Measurements from ENCODE around the gene SLC46A1. TPM values are rescaled to one million over a fixed set of nuclear protein-coding genes. Genes with fewer than 3 reads are reported as not detected.
A peak's percentile ranks its signal among the peaks of the same experiment; 100 is the strongest.

Gene SLC46A1
- total RNA-seq, 2 experiments from 2014 or later: 0.74 to 1.5 TPM

GRCh38 chr17:28371245-28372202, 34.5 kb downstream of the SLC46A1 start, which contains the start of gene SARM1:
SARM1 (plus strand) TSS chr17:28371694; CDS start chr17:28372033, 339 bp downstream.
- ChIA-PET CTCF (interaction anchor here (1.4 to 2.2 kb wide), 2 partner anchors 12 to 39 kb away, joined by 3 to 7 read pairs; no protein-coding TSS in a partner anchor), POLR2A (interaction anchor here (0.6 to 1.0 kb wide), 2 partner anchors 13 to 115 kb away, joined by 3 read pairs; no protein-coding TSS in a partner anchor)
- H3K27me3 Mint-ChIP-seq: no peaks in the 10 kb centered on the region
- DNase-seq: peak; percentile 86
- H3K9me3 Mint-ChIP-seq: no peaks in the 10 kb centered on the region
- H3K4me1 Mint-ChIP-seq: peaks cover 25% of the 10 kb centered on the region
- H3K36me3 Mint-ChIP-seq (ENCODE audit: low read depth): peaks cover 2% of the 10 kb centered on the region
- peak within 1 kb of the TSS; percentile 94 for H3K4me3 Mint-ChIP-seq
- H3K27ac Mint-ChIP-seq: peak within 1 kb of the TSS; percentile 87

- Mint-ChIP-seq H3K4me1 (peaks cover 25% of the 10 kb centered on the region), H3K4me3 (peak overlapping the region; percentile 94), H3K36me3 (ENCODE audit: low read depth) (peaks cover 2% of the 10 kb centered on the region), H3K27me3 (no peaks in the 10 kb centered on the region), H3K27ac (peak overlapping the region; percentile 86), H3K9me3 (no peaks in the 10 kb centered on the region)
- ChIA-PET CTCF (interaction anchor here (1.1 to 2.2 kb wide), 3 partner anchors 13 to 40 kb away, joined by 3 to 7 read pairs (median 3); no protein-coding TSS in a partner anchor), POLR2A (interaction anchor here (0.7 kb wide), 1 partner anchor 179 kb away, joined by 3 read pairs; no protein-coding TSS in a partner anchor)
- DNase-seq: no peak
Measured at GRCh38 chr17:28370744-28371103, 35.3 kb downstream of the SLC46A1 start.

- Mint-ChIP-seq H3K27ac (peak within 1 kb of the TSS; percentile 86), H3K9me3 (no peaks in the 10 kb centered on the region), H3K27me3 (no peaks in the 10 kb centered on the region), H3K36me3 (ENCODE audit: low read depth) (peaks cover 2% of the 10 kb centered on the region), H3K4me1 (peaks cover 25% of the 10 kb centered on the region), H3K4me3 (peak within 1 kb of the TSS; percentile 94)
- DNase-seq: no peak
- CTCF ChIA-PET: interaction anchor here (1.1 to 2.2 kb wide), 4 partner anchors 13 to 40 kb away, joined by 3 to 7 read pairs (median 3); partner anchors contain the start of gene POLDIP2
- POLR2A ChIA-PET: interaction anchor here (0.7 kb wide), 1 partner anchor 180 kb away, joined by 3 read pairs; no protein-coding TSS in a partner anchor
Measured at GRCh38 chr17:28370035-28370743, 35.8 kb downstream of the SLC46A1 start, which contains the start of gene VTN. VTN (minus strand) TSS chr17:28370307; CDS start chr17:28370203, 104 bp downstream.

GRCh38 chr17:28369684-28370034, 36.4 kb downstream of the SLC46A1 start:
- no peaks in the 10 kb centered on the region for H3K27me3 Mint-ChIP-seq
- ChIA-PET POLR2A (no interaction called here), CTCF (interaction anchor here (1.3 to 1.4 kb wide), 2 partner anchors 12 to 20 kb away, joined by 3 read pairs; partner anchors contain the start of gene POLDIP2)
- no peak for DNase-seq
- H3K9me3 Mint-ChIP-seq: no peaks in the 10 kb centered on the region
- no peak overlapping the region for H3K4me3 Mint-ChIP-seq
- H3K36me3 Mint-ChIP-seq (ENCODE audit: low read depth): no peaks in the 10 kb centered on the region
- peaks cover 23% of the 10 kb centered on the region for H3K4me1 Mint-ChIP-seq
- no peak overlapping the region for H3K27ac Mint-ChIP-seq

- Mint-ChIP-seq H3K4me1 (peaks cover 23% of the 10 kb centered on the region), H3K36me3 (ENCODE audit: low read depth) (no peaks in the 10 kb centered on the region), H3K27me3 (no peaks in the 10 kb centered on the region), H3K27ac (no peak overlapping the region), H3K9me3 (no peaks in the 10 kb centered on the region), H3K4me3 (no peak overlapping the region)
- no peak for DNase-seq
- ChIA-PET CTCF (interaction anchor here (0.8 to 1.4 kb wide), 3 partner anchors 12 to 227 kb away, joined by 3 read pairs; partner anchors contain the start of gene POLDIP2), POLR2A (no interaction called here)
Measured at GRCh38 chr17:28368915-28369683, 36.9 kb downstream of the SLC46A1 start.

- no peak overlapping the region for H3K27ac Mint-ChIP-seq
- CTCF ChIA-PET: interaction anchor here (0.7 to 2.9 kb wide), 5 partner anchors 11 to 289 kb away, joined by 3 to 12 read pairs (median 3); partner anchors contain the start of gene POLDIP2
Measured at GRCh38 chr17:28368306-28368831, 37.6 kb downstream of the SLC46A1 start.

GRCh38 chr17:28367641-28368305, 38.2 kb downstream of the SLC46A1 start:
- Mint-ChIP-seq H3K9me3 (no peaks in the 10 kb centered on the region), H3K4me3 (no peak overlapping the region), H3K27me3 (no peaks in the 10 kb centered on the region), H3K27ac (no peak overlapping the region), H3K4me1 (peaks cover 13% of the 10 kb centered on the region), H3K36me3 (ENCODE audit: low read depth) (no peaks in the 10 kb centered on the region)
- POLR2A ChIA-PET: no interaction called here
- no peak for DNase-seq
- CTCF ChIA-PET: interaction anchor here (0.7 to 2.9 kb wide), 5 partner anchors 10 to 289 kb away, joined by 3 to 12 read pairs (median 3); partner anchors contain the start of gene POLDIP2

More at GRCh38 chr17:28368306-28368831, 37.6 kb downstream of the SLC46A1 start:
- POLR2A ChIA-PET: no interaction called here
- no peaks in the 10 kb centered on the region for H3K36me3 Mint-ChIP-seq (ENCODE audit: low read depth)
- H3K4me1 Mint-ChIP-seq: peaks cover 19% of the 10 kb centered on the region
- H3K9me3 Mint-ChIP-seq: no peaks in the 10 kb centered on the region
- no peak overlapping the region for H3K4me3 Mint-ChIP-seq
- DNase-seq: no peak
- no peaks in the 10 kb centered on the region for H3K27me3 Mint-ChIP-seq

- ChIA-PET CTCF (interaction anchor here (1.3 to 2.9 kb wide), 3 partner anchors 9 to 35 kb away, joined by 3 to 12 read pairs (median 5); partner anchors contain the start of gene POLDIP2), POLR2A (interaction anchor here (0.6 to 1.0 kb wide), 2 partner anchors 14 to 64 kb away, joined by 4 to 8 read pairs; no protein-coding TSS in a partner anchor)
- H3K36me3 Mint-ChIP-seq (ENCODE audit: low read depth): no peaks in the 10 kb centered on the region
- DNase-seq: no peak
- no peak overlapping the region for H3K4me3 Mint-ChIP-seq
- H3K27ac Mint-ChIP-seq: no peak overlapping the region
- no peaks in the 10 kb centered on the region for H3K9me3 Mint-ChIP-seq
- H3K4me1 Mint-ChIP-seq: peaks cover 7% of the 10 kb centered on the region
- H3K27me3 Mint-ChIP-seq: no peaks in the 10 kb centered on the region
Measured at GRCh38 chr17:28366605-28367004, 39.4 kb downstream of the SLC46A1 start.

- H3K27ac Mint-ChIP-seq: no peak overlapping the region
- no peak for DNase-seq
- peaks cover 8% of the 10 kb centered on the region for H3K36me3 Mint-ChIP-seq (ENCODE audit: low read depth)
- ChIA-PET CTCF (interaction anchor here (2.9 kb wide), 1 partner anchor 19 kb away, joined by 12 read pairs; no protein-coding TSS in a partner anchor), POLR2A (no interaction called here)
- no peaks in the 10 kb centered on the region for H3K9me3 Mint-ChIP-seq
- H3K4me3 Mint-ChIP-seq: no peak overlapping the region
- peaks cover 3% of the 10 kb centered on the region for H3K4me1 Mint-ChIP-seq
- no peaks in the 10 kb centered on the region for H3K27me3 Mint-ChIP-seq
Measured at GRCh38 chr17:28365487-28365886, 40.5 kb downstream of the SLC46A1 start.

GRCh38 chr17:28364665-28365363, 41.2 kb downstream of the SLC46A1 start, which contains the start of gene SEBOX:
SEBOX (minus strand) TSS chr17:28365199; CDS start chr17:28365151, 48 bp downstream.
- Mint-ChIP-seq H3K4me1 (no peaks in the 10 kb centered on the region), H3K27ac (no peak within 1 kb of the TSS), H3K36me3 (ENCODE audit: low read depth) (peaks cover 12% of the 10 kb centered on the region), H3K27me3 (no peaks in the 10 kb centered on the region), H3K9me3 (no peaks in the 10 kb centered on the region), H3K4me3 (no peak within 1 kb of the TSS)
- ChIA-PET CTCF (no interaction called here), POLR2A (no interaction called here)
- DNase-seq: no peak

Data from activated CD4-positive, alpha-beta T cell treated with anti-CD3 and anti-CD28 coated beads, Interleukin-2, amount 10 ng/mL, durations not matched to agents 7 days and 5 days (primary cell).